ENCODE results near the gene THEMIS. TPM values are rescaled to one million over a fixed set of nuclear protein-coding genes. Genes with fewer than 3 reads are reported as not detected.

The THEMIS gene
- total and polyA plus RNA-seq, 2 of the 4 experiments (the other 2 are of a cell fraction): not detected

GRCh38 chr6:127912914-127913313 is 12.1 kb upstream of the THEMIS start:
- Histone ChIP-seq H2AFZ (replicated peaks; ENCODE audit: low read length, poor library complexity) (no peak overlapping the region), H4K5ac (ENCODE audit: low read depth, low read length) (no peak overlapping the region), H2BK5ac (ENCODE audit: low read depth, low read length, poor library complexity, severe bottlenecking) (no peak overlapping the region), H2AK9ac (replicated peaks; ENCODE audit: low read depth, low read length, poor library complexity) (no peak overlapping the region), H3K14ac (replicated peaks; ENCODE audit: low read depth, low read length) (no peak overlapping the region), H4K8ac (ENCODE audit: low read depth in 2 of 2, low read length in 2 of 2) (no peak overlapping the region), H3K4me1 (ENCODE audit: control insufficient read depth, insufficient read depth, low read length) (no peaks in the 10 kb centered on the region), H2AK5ac (ENCODE audit: low read depth, low read length) (no peak overlapping the region), H3K79me1 (ENCODE audit: low read depth in 1 of 2, low read length in 2 of 2) (no peaks in the 10 kb centered on the region), H3K27ac (ENCODE audit: insufficient read depth, low read length) (no peak overlapping the region), H3K27me3 (ENCODE audit: control insufficient read depth, insufficient read depth, low read length) (no peaks in the 10 kb centered on the region; the same call in 1 of the 2 replicates), H3K9me3 (ENCODE audit: control insufficient read depth, insufficient read depth, low read length) (no peaks in the 10 kb centered on the region; the same call in none of the 2 replicates), H3K36me3 (ENCODE audit: control insufficient read depth, insufficient read depth, low read length) (no peaks in the 10 kb centered on the region), H3K9ac (ENCODE audit: low read depth, low read length) (no peak overlapping the region), H3K4me2 (ENCODE audit: low read depth, low read length) (no peak overlapping the region), H4K20me1 (ENCODE audit: insufficient read depth, low read length) (no peaks in the 10 kb centered on the region), H3K18ac (ENCODE audit: low read depth, low read length) (no peak overlapping the region), H3K4ac (ENCODE audit: low read depth, low read length) (no peak overlapping the region), H3K9me1 (ENCODE audit: insufficient read depth, low read length) (no peaks in the 10 kb centered on the region), H3K4me3 (ENCODE audit: insufficient read depth, low read depth, low read length) (no peak overlapping the region), H3K56ac (ENCODE audit: extremely low read depth, insufficient read depth, low read length) (no peak overlapping the region), H2BK120ac (ENCODE audit: low read depth, low read length) (no peak overlapping the region), H2BK15ac (ENCODE audit: low read depth, low read length) (no peak overlapping the region), H4K91ac (ENCODE audit: insufficient read depth, low read depth, low read length) (no peak overlapping the region), H2BK20ac (ENCODE audit: low read depth, low read length) (no peak overlapping the region), H3K23ac (ENCODE audit: low read depth, low read length) (no peak overlapping the region)
- in situ Hi-C loops (cut with MboI; ENCODE audit: low sequenced_read_pairs): no loop called here
- POLR2A ChIA-PET (ENCODE audit: unreplicated experiment): no interaction called here
- dilution Hi-C loops (cut with HindIII; ENCODE audit: low sequenced_read_pairs, unreplicated experiment): no loop called here
- no TSS peak for BruUV-seq (replicated peaks)
- no CpG with 5 or more reads among the region's 3 CpGs for WGBS, 2 experiments (ENCODE audit: extremely low coverage in 2 of 2, insufficient read length in 1 of 2)
- ATAC-seq (ENCODE audit: low read depth): no peak
- no peak for TF ChIP-seq NFE2L2 (IDR thresholded peaks at IDR 0.05; ENCODE audit: low read depth, low read length)
- no peak for TF ChIP-seq RCOR1 (IDR thresholded peaks at IDR 0.05; ENCODE audit: insufficient replicate concordance, low read length)
- no peak for TF ChIP-seq USF2 (IDR thresholded peaks at IDR 0.05; ENCODE audit: low read depth, low read length)
- no peak for TF ChIP-seq RFX5 (IDR thresholded peaks at IDR 0.05; ENCODE audit: low read depth, low read length)
- TF ChIP-seq SMC3 (IDR thresholded peaks at IDR 0.05; ENCODE audit: low read depth, low read length): no peak
- TF ChIP-seq, protein P1, sequence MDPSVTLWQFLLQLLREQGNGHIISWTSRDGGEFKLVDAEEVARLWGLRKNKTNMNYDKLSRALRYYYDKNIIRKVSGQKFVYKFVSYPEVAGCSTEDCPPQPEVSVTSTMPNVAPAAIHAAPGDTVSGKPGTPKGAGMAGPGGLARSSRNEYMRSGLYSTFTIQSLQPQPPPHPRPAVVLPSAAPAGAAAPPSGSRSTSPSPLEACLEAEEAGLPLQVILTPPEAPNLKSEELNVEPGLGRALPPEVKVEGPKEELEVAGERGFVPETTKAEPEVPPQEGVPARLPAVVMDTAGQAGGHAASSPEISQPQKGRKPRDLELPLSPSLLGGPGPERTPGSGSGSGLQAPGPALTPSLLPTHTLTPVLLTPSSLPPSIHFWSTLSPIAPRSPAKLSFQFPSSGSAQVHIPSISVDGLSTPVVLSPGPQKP (IDR thresholded peaks at IDR 0.05; ENCODE audit: borderline replicate concordance, low read depth, low read length): no peak
- TF ChIP-seq CTCF (conservative IDR thresholded peaks at IDR 0.05; ENCODE audit: low read depth, low read length): no peak
- no peak for DNase-seq
- intact Hi-C loops (cut with micrococcal nuclease): no loop called here
- CTCF ChIA-PET: no interaction called here

Measured in IMR-90 (cell line).